Right ventricle myocardium inferior (tissue), 1 donor: ENCODE data around the gene OXGR1. TPM values are rescaled to one million over a fixed set of nuclear protein-coding genes. Genes with fewer than 3 reads are reported as not detected.
"Not testable (repeated sequence)": the region's sequence is repeated elsewhere in the genome, so short reads cannot be mapped to it uniquely, and the experiment has no call there.

ENCODE experiments used
- ATAC-seq: fragments of 200-7000 bp; cut with Tn5 transposase; one replicate; pipeline ENCODE4 v1.9.1; 2020; ENCODE audit warnings: mild to moderate bottlenecking, moderate library complexity
- DNase-seq: peaks from one replicate; pipeline ENCODE4 v3.0.0; 2021; ENCODE audit errors: missing footprints
- intact Hi-C: fragments of 100-400 bp; cut with DNase I; formaldehyde crosslinking; loops from one replicate; pipeline ENCODE4 v1.11.0; 2022
- long read RNA-seq: library from polyadenylated mRNA; unstranded; transcript quantifications from one replicate; pipeline ENCODE4 v2.0.0, GENCODE V29; 2021
- total RNA-seq: library from RNA; stranded (reverse); fragmentation: NEBNext Ultra II Directional; extraction: Animal tissue kit (Norgen Biotek cat#: 25700); gene quantifications from one replicate; pipeline ENCODE4 v1.2.1, GENCODE V29; 2021
- donor health status: DM: no; HTN: yes; CAD: no; lungs with severe emphysema.

The OXGR1 gene
- not detected for total RNA-seq
- long read RNA-seq: 0 reads

DNA sequence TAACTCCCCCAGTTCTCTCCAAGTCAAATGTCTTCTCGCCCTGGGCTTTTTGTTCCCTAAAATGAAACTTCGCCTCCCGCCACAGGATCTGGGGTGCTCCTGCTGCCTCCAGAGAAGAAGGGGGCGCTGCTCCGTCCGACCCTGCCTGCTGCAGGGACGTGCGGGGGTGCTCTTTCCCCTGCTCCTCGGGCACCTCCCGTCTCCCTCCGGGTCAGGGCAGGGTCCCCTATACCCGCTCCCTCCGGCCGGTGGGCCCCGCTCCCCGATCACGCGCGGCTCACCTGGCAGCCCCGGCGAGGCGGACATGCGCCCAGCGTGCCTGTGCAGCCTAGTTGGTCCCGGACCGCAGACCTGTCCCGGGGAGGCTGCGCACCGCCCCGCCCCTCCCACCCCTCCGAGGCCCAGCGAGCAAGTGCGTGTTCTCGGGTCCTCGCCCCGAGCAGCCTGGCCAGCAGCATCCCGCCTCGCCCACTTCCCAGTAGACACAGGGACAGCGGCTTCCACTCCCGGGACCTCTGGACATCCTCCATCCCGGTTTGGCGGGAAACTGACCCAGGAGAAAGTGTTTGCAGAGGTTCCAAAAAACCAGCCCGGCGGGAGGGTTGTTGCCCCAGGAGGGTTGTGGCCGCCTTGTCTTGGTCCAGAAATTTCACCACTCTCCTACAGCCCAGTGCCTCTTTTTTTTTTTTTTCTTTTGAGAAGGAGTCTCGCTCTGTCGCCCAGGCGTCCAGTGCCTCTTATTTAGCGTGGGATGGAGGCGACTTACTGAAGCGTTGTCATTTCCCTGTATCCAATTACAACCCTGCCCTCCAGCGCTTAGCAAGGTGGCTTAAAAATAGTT is at the start of gene OXGR1:
TSS of gene OXGR1 (minus strand) at position 460 of the 841 bp plus-strand sequence. CDS start 6,717 bp downstream, outside the sequence.
- no peak for DNase-seq
- peak; percentile 16 for ATAC-seq
- intact Hi-C loops: no loop called here

DNA sequence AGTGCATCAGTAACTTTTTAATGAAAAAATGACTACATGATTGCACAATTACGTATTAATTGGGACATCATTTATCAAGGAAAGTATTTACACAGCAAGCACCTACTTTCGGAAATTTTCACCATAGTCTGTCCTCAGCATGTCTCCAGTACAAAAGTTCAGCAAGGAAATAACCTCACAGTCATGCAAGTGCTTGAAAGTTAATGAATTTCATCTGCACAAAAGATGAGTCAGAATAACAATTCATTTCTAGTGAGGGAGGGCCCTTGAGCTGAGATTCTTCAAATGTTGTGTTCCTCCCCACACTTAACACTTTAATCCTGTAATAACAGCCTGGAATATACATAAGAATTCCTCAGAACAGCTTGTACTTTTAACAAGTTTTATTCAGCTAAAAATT is 49.0 kb upstream of the OXGR1 start:
- no peak for DNase-seq
- intact Hi-C loops: no loop called here
- ATAC-seq: no peak

DNA sequence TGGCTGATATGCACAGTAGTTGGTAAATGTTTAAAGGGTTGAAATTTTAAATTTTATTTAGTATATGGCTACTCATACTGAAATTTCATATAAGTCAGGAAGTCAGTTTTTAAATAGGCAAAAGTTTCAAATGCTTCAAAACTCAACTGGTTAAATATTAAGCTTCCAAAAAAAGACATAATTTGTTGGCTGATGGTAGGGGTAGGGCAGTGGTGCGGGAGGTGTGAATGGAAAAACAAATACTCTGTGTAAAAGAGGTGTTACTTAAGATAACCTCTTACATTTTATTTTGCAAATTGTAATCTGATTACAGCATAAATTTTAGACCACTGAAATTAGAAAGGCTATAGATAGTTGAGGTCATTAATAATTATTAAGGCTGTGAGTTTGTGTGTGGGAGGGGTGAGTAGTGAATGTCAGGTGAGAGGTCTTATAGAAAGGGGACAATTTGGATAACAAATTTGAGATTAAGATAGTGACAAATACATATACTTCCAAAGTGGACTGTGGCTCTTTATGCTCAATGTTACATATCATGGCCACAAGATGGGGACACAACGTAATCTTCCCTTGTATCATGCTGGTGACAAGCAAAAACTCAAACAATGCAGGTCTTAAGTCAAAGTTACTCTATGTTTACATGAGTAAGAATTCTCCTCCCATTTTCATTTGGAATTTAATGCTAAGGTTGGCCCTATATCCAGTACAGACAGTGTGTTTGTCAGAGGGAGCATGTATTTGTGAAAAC is 36.6 kb upstream of the OXGR1 start:
- intact Hi-C loops: no loop called here
- no peak for DNase-seq
- ATAC-seq: no peak

DNA sequence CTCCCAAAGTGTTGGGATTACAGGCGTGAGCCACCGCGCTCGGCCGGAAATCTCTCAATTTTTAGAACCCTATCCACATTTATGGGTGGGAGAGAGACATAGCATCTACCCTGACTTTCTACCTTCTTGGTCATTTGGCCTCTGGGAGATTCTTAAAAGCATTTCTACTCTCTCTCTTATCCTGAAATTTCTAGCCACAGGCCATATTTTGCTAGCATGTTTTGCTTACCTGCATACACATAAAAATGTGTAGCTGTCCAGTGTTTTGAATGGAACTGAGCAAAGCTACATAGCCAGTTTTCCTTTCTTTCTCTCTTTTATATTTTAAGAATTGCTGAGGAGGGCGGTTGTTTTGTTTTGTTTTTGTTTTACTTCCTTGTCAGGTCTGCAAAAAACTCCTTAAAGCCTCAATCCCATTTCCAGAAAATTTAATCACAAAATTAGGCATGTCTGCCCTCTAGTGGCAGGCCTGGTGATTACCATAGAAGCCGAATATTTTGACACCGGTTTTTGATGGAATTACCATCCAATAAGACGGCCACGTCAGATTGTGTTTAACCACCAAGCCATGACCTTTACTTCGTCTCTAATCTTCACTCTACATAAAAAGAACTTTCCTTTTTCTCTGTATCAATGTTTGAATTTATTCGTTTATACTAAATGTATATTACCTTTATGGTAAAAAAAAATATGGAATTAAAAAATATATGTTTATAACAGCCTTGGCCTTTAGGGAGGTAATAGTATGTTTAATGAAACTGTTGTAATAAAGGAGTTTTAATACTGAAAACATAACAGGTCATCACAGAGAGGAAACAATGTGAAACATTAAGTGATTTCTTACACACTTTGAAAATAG is 34.4 kb upstream of the OXGR1 start:
- ATAC-seq: no peak
- no peak for DNase-seq
- intact Hi-C loops: loop anchor here (10.0 kb wide), 1 partner anchor 186 kb away; no protein-coding TSS in a partner anchor

DNA sequence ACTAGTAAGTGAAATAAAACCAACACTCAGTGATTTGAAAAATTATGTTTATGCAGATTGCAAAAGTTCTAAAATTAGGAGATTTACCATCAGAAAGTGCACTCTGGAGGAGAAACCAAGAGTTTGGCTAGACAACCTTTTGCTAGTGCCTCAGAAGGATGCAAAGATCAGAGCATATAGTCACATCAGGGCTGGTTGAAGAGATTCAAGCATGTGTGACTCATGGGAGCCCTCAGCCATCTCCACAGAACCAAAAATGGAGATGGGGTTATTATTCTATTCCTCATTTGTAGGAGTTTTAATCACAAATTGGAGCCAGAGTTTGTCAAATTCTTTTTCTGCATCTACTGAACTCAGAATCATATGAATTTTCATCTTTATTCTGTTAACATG is 32.9 kb upstream of the OXGR1 start:
- intact Hi-C loops: loop anchor here (10.0 kb wide), 1 partner anchor 188 kb away; no protein-coding TSS in a partner anchor
- DNase-seq (no peak), ATAC-seq (no peak)

DNA sequence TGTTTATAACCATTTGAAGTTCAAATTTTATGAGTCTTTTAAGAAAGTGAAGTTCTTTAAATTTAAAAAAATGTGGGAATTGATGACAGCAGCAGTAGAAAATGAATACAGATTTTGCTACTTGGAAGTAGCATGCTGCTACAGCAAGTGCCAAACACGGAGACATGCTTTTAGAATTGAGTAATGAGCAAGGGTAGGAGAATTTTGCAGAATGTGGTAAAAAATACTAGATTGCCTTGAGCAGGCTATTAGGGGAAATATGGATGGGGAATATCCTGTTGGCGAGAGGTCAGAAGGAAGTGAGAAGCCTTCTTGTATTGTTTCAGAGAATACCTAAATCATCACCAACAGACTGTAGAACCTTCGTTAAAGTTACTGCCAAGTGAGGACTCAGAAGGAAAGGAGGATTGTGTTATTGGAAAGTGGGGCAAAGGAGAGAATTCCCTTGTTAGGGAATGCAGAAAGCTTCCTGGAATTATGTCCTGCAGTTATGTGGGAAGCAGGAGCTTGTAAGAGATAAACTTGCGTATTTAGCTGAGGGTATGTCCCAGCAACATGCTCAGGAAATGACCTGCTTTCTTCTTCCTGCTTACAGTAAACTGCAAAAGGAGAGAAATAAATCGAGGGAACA is 32.4 kb upstream of the OXGR1 start:
- DNase-seq: no peak
- ATAC-seq: no peak
- intact Hi-C loops: loop anchor here (10.0 kb wide), 1 partner anchor 188 kb away; no protein-coding TSS in a partner anchor

DNA sequence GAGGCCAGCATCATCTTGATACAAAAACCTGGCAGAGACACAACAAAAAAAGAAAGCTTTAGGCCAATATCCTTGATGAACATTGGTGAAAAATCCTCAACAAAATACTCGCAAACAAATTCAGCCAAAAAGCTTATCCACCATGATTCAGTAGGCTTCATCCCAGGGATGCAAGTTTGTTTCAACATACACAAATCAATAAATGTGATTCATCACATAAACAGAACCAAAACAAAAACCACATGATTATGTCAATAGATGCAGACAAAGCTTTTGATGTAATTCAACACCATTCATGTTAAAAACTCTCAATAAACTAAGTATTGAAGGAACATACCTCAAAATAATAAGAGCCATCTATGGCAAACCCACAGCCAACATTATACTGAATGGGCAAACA is 29.5 kb upstream of the OXGR1 start:
- not testable (repeated sequence) for DNase-seq, ATAC-seq
- intact Hi-C loops: loop anchor here (10.0 kb wide), 1 partner anchor 191 kb away; no protein-coding TSS in a partner anchor

DNA sequence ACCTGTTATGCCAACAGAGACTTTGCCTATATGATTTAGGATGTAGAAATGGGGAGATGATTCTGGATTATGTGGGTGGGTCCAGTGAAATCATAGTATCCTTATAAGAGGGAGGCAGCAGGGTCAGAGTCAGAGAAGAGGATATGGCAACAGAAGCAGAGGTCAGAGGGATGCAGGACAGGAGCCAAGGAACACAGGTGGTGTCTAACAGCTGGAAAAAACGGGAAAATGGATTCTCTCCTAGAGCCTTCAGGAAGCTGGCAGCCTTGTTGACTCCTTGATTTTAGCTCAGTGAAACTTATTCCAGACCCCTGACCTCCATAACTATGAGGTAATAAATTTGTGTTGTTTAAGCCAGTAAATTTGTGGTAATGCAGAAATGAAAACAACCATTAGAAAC is 28.8 kb upstream of the OXGR1 start:
- DNase-seq: no peak
- intact Hi-C loops: loop anchor here (10.0 kb wide), 1 partner anchor 192 kb away; no protein-coding TSS in a partner anchor
- ATAC-seq: no peak

DNA sequence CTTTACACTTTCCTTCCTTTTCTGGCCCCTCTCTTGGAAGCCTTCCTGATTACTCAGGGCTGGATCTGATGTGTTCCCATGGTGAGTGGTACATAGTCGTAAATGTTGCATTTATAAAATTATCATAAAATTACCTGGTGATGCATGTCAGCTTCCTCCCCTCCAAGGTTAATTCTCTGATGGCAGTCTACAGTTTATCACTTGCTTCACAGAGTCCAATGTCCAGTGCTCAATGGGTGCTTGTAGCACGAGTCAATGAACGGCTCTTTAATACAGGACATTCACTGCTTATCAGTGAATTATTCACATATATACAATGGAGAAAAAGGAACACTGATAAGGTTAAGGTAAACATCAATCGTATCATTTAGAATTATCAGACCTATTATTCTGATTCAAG is 27.0 kb upstream of the OXGR1 start:
- intact Hi-C loops: loop anchor here (10.0 kb wide), 1 partner anchor 194 kb away; no protein-coding TSS in a partner anchor
- no peak for ATAC-seq
- DNase-seq: no peak

DNA sequence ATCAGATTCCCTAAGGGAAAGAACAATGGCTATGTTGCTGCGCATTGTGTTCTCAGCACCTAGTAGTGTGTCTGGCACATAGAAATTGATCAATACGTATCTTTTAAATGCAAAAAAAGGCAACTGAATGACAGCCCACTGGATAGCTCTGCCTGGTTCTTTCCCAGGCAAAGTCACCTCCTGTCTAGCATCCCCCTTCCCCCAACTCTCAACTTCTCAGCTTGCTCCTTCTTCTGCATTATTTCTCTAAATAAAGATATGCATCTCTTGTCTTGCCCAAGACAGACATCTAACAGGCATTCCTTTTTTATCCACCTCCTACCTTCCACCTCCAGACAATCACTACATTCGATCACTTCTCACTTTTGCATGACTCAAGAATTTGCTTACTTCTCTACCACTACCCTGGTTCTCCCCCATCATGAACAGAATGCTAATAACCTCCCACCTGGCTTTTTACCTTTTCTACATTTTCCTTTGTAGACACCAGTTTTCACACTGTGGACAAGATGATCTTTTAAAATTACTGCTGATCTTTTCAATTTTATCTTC is 26.5 kb upstream of the OXGR1 start:
- ATAC-seq (no peak), DNase-seq (no peak)
- intact Hi-C loops: loop anchor here (10.0 kb wide), 1 partner anchor 194 kb away; no protein-coding TSS in a partner anchor

DNA sequence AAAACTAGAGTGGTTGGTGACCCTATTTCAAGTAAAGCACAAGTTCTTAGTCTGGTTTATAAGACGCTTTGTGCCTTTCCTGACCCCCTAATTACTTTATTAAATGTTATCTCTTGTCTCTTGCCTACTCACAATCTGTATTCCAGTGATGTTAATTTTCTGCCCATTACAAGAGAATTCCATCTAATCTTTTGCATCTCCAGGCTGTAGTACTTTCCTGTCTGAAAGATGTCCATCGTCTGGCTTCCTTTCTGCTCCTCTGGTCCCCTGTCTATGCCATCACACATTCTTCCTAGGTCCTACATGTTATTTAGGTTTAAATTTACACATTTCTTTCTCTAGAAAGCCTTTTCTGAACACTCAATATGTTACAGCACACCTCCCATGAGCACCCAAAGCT is 25.9 kb upstream of the OXGR1 start:
- no peak for DNase-seq
- ATAC-seq: no peak
- intact Hi-C loops: loop anchor here (10.0 kb wide), 1 partner anchor 195 kb away; no protein-coding TSS in a partner anchor

DNA sequence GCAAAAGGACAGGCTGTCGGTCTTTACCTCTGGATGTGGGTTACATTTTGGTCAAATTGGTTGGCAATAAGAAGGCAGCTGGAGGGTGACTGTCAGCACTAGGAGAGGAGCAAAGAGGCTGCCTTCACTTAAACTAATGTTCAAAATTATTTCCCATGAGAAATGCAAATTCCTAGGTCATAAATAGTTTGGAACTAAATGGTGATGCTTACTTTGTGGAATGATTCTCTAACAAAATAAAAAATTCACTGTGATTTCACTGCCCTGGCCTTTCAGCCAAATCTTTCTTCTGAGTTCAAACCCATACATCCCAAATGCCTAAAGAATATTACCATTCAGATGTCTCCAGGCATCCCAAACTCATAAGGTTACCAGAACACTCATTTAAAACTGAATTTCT is 25.0 kb upstream of the OXGR1 start:
- ATAC-seq (no peak), DNase-seq (no peak)
- intact Hi-C loops: loop anchor here (5.0 to 10.0 kb wide), 2 partner anchors 338 to 636 kb away; no protein-coding TSS in a partner anchor

DNA sequence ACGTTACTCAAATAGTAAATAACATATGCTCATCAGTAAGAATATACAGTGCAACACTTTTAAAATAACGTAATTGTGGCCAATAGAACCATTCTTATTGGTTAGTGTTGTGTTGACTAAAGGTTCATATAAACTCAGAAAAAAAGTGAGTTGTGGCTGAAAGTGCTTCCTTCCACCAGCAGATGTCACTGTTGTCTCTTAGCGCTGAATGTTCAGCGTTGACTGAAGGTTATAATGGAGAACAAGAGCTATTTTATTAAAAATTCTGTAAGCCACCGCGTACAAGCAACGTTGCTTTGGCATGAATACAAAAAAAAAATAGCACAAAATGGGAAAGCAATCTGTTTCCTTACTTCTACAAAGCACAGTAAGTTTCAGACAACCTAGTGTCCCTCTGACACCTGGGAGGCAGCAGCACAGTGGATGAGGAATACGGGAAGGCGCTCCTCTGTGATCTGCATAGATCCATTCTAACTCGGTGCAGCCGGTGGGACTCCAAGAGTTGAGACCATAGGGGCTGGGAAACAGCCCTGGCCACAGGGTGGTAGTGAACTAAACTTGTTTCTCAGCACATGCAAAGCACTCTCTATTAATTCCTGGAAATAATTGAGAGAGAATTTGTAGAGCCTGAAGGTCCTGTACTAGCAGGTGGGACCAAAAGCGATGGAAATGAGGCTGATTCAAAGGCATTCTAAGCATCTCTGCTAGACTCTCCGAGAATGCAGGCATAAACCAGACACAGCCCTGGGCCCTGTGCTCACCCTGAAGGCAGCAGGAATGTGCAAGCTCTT is 23.9 kb upstream of the OXGR1 start:
- intact Hi-C loops: loop anchor here (5.0 to 10.0 kb wide), 2 partner anchors 339 to 637 kb away; no protein-coding TSS in a partner anchor

DNA sequence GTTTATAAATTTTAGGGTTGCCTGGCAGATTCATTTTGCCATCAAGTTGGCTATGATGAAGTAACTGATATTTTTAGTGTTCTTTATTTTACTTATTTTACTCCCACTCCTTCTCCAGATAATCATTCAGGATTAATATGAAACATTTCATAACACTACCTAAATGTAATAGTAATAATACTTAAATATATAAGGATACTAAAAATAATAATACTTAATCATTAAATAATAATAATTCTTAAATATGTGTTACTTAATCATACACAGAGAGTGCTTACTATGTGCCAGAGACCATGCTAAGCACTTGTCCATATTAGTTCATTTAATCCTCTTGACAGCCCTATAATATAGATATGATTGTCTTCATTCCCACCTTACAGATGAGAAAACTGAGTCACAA is 23.0 kb upstream of the OXGR1 start:
- ATAC-seq (no peak), DNase-seq (no peak)
- intact Hi-C loops: loop anchor here (5.0 to 10.0 kb wide), 2 partner anchors 340 to 637 kb away; no protein-coding TSS in a partner anchor

More for the DNA sequence above, 23.9 kb upstream of the OXGR1 start:
- ATAC-seq (no peak), DNase-seq (no peak)

DNA sequence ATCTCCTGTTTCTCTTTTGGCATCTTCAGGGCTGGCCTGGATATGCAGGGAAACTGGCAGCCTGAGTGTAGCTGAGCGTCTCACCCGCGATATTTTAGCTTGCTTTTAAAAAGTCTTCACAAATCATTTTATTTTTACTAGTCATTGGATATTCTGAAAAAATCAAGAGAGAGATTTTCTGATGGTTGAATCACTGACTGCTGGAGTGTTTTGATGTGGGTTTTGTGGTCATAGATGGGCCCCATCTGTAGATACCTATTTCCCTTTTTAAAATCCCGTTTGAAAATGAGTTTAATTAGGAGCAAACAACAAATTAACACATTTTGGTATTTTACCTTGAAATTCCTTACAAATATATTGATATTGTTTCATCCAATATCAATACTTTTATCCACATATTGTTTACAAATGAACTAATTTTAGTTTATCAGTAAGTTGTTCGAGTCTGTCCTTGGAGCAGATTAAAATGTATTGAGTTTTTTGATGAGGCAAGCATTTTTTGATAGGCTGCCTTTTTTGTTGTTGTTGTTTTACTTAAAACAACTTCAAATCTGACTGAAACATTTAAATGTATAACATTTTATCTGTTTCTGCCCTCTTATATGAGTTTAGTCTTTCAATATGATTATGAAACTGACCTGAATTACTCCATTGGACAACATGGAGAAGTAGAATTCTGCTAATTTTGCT is 21.5 kb upstream of the OXGR1 start:
- DNase-seq (no peak), ATAC-seq (no peak)
- intact Hi-C loops: loop anchor here (5.0 to 10.0 kb wide), 2 partner anchors 341 to 639 kb away; no protein-coding TSS in a partner anchor
